ENCODE results near the gene PROSER2.

PROSER2 gene

DNA sequence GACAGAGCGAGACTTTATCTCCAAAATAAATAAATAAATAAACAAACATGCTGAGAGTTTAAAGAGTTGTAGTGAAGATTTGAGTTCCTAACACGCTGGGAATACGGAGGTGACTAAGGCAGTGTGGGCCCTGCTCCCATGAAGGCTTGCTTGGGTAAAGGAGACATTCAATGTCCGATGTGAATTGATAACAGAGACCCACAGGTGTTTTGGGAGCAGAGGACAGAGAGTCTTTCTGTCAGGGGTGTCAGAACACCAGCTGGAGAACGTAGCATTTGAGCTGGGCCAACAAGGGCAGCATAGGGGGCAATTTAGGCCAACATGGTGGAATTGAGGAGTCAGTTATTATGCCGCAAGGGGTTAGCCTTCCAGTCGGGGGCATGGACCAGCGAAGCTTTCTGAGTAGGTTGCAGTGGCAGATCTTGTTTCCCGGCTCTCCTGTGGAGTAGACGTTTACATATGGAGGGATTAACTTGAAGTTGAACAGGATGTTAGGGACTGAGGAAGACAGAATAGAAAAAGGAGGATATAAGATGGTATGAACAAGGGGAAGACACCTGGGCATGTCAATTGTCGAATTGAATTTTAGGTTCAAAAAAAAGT is 5.6 kb downstream of the PROSER2 start:
- Histone ChIP-seq H3K36me3 (ENCODE audit: control insufficient read depth, insufficient read depth, low read length) (no peaks in the 10 kb centered on the region), H3K9ac (ENCODE audit: low read length) (no peak overlapping the region), H3K4me1 (ENCODE audit: control insufficient read depth, insufficient read depth, low read length) (no peaks in the 10 kb centered on the region), H3K4me3 (ENCODE audit: low read length) (no peak overlapping the region), H3K27me3 (ENCODE audit: control insufficient read depth, insufficient read depth, low read length) (no peaks in the 10 kb centered on the region), H3K27ac (ENCODE audit: low read depth, low read length) (no peak overlapping the region)

DNA sequence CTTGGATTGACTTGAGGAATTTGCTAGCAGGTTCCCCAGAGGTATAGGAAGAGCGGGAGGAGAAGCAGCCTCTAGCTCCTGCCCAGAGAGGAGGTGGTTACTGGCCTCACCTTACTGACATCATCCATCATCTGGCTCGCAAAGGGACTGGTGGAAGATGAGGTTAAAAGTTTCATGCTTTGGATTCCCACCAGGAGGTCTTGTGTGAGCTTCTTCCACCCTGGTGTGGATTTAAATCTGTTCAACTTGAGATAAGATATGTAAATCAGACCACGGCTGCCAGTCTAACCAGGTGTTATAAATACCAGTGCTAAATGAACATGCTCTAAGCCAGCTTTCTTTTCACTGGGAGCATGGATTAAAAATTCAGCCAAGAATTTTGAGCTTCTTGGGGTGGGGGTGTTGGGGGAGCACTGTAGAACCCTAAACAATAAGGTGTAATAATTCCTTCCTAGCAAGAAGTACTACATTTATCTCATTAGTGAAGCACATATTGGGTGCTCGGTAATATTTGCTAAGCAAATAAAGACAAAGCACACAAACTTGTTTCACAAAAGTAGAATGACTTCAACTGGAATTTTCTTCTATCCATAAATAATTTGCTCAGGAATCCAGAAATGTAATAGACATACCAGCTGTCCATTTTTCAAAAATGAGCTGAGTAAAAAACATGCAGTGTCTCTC is 7.8 kb downstream of the PROSER2 start:
- H3K4me3 ChIP-seq (ENCODE audit: low read length) = no peak overlapping the region

DNA sequence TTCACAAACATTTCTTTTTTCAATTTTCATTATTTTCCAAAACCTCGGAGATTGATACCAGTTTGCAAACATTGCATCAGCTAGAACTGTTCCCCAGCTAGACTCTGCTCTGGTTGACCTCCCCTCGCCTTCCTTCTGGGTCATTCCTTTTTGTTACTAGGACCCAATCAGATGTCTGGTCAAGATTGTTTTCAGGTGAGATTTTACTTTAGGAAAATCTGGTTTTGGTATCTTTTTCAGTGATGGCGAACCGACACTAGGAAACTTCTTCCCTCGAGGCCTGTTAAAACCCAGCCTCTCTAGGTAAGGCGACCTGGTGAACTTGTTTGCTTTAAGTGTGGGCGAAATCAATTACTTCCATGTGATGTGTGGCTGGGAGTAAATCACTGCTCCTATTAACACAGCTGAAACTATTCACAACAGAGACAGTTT is 8.4 kb downstream of the PROSER2 start:
- H3K4me1 ChIP-seq (ENCODE audit: control insufficient read depth, insufficient read depth, low read length) = no peaks in the 10 kb centered on the region
- no peak overlapping the region for H3K9ac ChIP-seq (ENCODE audit: low read length)
- no peak overlapping the region for H3K4me3 ChIP-seq (ENCODE audit: low read length)
- H3K27me3 ChIP-seq (ENCODE audit: control insufficient read depth, insufficient read depth, low read length) = no peaks in the 10 kb centered on the region
- H3K36me3 ChIP-seq (ENCODE audit: control insufficient read depth, insufficient read depth, low read length) = no peaks in the 10 kb centered on the region
- no peak overlapping the region for H3K27ac ChIP-seq (ENCODE audit: low read depth, low read length)

More for the DNA sequence above, 7.8 kb downstream of the PROSER2 start:
- no peaks in the 10 kb centered on the region for H3K36me3 ChIP-seq (ENCODE audit: control insufficient read depth, insufficient read depth, low read length)
- H3K4me1 ChIP-seq (ENCODE audit: control insufficient read depth, insufficient read depth, low read length) = no peaks in the 10 kb centered on the region
- no peak overlapping the region for H3K27ac ChIP-seq (ENCODE audit: low read depth, low read length)
- H3K27me3 ChIP-seq (ENCODE audit: control insufficient read depth, insufficient read depth, low read length) = no peaks in the 10 kb centered on the region
- no peak overlapping the region for H3K9ac ChIP-seq (ENCODE audit: low read length)

DNA sequence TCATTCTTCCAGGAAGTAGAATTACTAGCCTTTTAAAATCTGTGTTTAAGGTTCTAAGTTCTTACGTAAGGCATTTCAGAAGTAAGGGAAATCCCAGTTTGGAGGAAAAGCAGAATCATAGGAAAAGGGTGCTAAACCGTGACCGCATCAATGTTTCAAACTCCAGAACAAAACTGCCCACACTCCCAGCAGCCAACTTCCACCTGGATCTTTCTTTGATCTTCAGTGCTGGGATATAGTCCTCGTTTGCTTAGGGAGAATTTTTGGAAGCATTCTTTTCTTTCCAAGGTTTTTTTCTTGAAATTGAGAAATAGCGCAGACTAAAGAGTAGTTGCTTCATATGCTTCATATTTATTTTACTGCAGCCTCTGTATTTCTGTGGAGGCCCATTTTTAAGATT is 8.9 kb downstream of the PROSER2 start:
- H3K4me3 ChIP-seq (ENCODE audit: low read length) = no peak overlapping the region
- no peak overlapping the region for H3K9ac ChIP-seq (ENCODE audit: low read length)
- no peak overlapping the region for H3K27ac ChIP-seq (ENCODE audit: low read depth, low read length)
- no peaks in the 10 kb centered on the region for H3K36me3 ChIP-seq (ENCODE audit: control insufficient read depth, insufficient read depth, low read length)
- H3K27me3 ChIP-seq (ENCODE audit: control insufficient read depth, insufficient read depth, low read length) = no peaks in the 10 kb centered on the region
- no peaks in the 10 kb centered on the region for H3K4me1 ChIP-seq (ENCODE audit: control insufficient read depth, insufficient read depth, low read length)

DNA sequence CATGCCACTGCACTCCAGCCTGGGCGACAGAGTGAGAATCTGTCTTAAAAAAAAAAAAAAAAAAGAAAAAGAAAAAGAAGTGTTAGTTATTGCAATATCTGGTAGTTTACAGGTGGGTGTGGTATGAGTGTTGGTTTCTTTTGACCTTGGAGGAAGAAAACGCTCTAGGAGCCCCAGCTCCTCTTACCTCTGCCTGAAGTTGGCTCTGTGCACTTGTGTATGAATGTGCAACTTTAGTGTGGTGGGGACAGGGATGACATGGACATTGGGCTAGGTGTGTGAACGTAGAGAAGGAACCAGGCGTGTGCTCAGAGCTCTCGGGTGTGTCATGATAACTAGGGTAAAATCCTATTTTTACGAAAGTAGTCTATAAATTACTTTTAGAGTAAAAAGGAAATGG is 11.9 kb downstream of the PROSER2 start:
- Histone ChIP-seq H3K27ac (ENCODE audit: low read depth, low read length) (no peak overlapping the region), H3K27me3 (ENCODE audit: control insufficient read depth, insufficient read depth, low read length) (no peaks in the 10 kb centered on the region), H3K4me1 (ENCODE audit: control insufficient read depth, insufficient read depth, low read length) (no peaks in the 10 kb centered on the region)

DNA sequence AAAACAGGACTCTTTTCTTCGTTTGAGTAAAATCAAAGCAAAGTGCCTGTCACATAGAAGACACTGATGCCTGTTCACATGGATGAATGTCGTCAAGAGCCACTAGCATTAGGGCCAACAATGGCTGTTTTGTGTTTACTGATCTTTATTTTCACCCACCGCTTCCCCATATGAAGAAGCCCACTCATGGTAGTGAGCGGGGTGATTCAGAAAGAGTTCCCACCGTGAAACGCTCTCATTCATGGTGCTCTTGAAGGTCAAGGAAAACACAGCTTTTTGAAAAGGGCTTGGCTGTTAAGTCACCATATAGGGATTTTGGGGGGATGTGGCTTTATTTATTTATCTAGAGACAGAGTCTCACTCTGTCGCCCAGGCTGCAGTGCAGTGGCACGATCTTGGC is 12.5 kb downstream of the PROSER2 start:
- no peak overlapping the region for H3K27ac ChIP-seq (ENCODE audit: low read depth, low read length)
- H3K4me1 ChIP-seq (ENCODE audit: control insufficient read depth, insufficient read depth, low read length) = no peaks in the 10 kb centered on the region
- no peak overlapping the region for H3K4me3 ChIP-seq (ENCODE audit: low read length)
- no peaks in the 10 kb centered on the region for H3K36me3 ChIP-seq (ENCODE audit: control insufficient read depth, insufficient read depth, low read length)
- no peaks in the 10 kb centered on the region for H3K27me3 ChIP-seq (ENCODE audit: control insufficient read depth, insufficient read depth, low read length)
- no peak overlapping the region for H3K9ac ChIP-seq (ENCODE audit: low read length)

More for the DNA sequence above, 11.9 kb downstream of the PROSER2 start:
- H3K9ac ChIP-seq (ENCODE audit: low read length) = no peak overlapping the region
- no peaks in the 10 kb centered on the region for H3K36me3 ChIP-seq (ENCODE audit: control insufficient read depth, insufficient read depth, low read length)
- no peak overlapping the region for H3K4me3 ChIP-seq (ENCODE audit: low read length)

DNA sequence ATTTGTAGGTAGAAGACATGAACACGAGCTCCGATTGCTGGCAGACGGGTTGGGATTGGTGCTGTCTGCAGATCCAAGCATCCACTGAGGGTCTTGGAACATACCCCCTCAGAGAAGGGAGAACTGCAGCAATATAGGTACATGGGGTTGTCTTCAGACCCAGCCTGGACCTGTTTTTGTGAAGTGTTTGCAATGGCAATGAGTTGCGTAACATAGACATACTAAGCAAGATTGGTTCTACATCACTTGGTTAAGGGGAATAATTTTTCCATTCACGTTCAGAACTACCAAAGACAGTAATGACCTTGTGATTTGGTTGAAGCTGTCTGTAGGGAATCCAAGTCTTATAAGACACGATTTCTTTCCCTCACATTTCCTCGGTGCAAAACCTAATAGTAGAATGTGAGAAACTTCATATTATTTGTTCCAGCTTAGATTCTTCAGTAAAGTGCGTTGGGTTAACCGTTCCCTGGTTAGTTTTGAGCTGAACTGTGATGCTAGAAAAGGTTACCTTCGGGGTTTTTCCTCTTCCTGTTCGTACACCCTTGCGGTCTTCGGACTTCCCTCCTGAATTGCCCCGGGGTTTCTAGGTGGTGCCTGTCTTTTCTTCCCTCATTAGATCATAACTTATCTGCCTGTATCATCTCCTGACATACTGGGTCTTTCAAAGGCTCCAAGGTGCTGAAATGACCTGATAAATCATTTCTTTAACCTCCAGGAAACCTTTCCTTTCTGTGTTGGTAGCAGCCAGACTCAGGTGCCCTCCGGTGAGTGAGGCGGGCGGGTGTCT is 14.4 kb downstream of the PROSER2 start:
- Histone ChIP-seq H3K27me3 (ENCODE audit: control insufficient read depth, insufficient read depth, low read length) (no peaks in the 10 kb centered on the region), H3K36me3 (ENCODE audit: control insufficient read depth, insufficient read depth, low read length) (no peaks in the 10 kb centered on the region), H3K27ac (ENCODE audit: low read depth, low read length) (no peak overlapping the region), H3K4me1 (ENCODE audit: control insufficient read depth, insufficient read depth, low read length) (no peaks in the 10 kb centered on the region), H3K4me3 (ENCODE audit: low read length) (no peak overlapping the region), H3K9ac (ENCODE audit: low read length) (no peak overlapping the region)

DNA sequence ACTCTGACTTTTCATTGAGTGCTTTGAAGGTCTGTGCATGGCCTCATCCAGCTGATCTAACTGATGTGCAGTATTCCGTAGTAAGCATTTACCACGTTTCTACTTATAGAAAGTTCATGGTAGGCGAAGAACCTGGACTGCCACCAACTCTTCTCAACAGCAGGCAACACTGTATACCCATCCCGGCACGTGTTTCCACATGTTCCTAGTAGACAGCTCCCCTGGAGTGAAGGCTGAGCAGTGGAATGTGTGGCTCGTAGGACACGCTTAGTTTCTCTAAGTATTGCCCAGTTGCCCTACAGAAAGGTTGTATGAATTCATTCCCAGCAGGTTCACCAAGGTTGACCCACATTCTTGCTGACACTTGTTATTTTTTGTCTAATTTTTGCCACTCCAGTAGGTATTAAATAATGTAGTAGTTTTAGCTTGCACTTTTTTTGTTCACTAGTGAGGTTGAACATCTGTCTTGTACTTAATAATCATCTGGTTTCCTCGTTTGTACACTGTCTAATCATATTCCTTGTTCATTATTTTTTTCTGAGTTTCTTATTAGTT is 15.2 kb downstream of the PROSER2 start:
- Histone ChIP-seq H3K4me1 (ENCODE audit: control insufficient read depth, insufficient read depth, low read length) (no peaks in the 10 kb centered on the region), H3K27ac (ENCODE audit: low read depth, low read length) (no peak overlapping the region), H3K4me3 (ENCODE audit: low read length) (no peak overlapping the region), H3K36me3 (ENCODE audit: control insufficient read depth, insufficient read depth, low read length) (no peaks in the 10 kb centered on the region), H3K9ac (ENCODE audit: low read length) (no peak overlapping the region), H3K27me3 (ENCODE audit: control insufficient read depth, insufficient read depth, low read length) (no peaks in the 10 kb centered on the region)

DNA sequence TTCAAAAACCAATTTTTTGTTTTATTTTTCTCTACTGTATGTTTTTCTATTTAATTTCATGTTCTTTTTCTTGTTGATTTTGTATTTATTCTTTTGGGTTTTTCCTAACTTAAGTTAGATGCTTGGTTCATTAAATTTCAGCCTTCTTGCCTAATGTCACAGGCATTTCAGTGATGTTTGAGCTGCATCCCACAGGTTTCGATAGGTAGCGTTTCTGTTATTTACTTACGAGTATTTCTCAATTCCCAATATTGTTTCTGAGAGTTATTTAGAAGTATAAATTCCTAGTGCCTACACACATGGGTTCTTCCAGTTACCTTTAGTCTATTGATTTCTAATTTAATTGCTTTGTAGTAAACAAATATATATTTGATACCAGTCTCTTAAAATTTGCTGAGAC is 18.2 kb downstream of the PROSER2 start:
- Histone ChIP-seq H3K36me3 (ENCODE audit: control insufficient read depth, insufficient read depth, low read length) (no peaks in the 10 kb centered on the region), H3K4me1 (ENCODE audit: control insufficient read depth, insufficient read depth, low read length) (no peaks in the 10 kb centered on the region), H3K27ac (ENCODE audit: low read depth, low read length) (no peak overlapping the region), H3K27me3 (ENCODE audit: control insufficient read depth, insufficient read depth, low read length) (no peaks in the 10 kb centered on the region), H3K9ac (ENCODE audit: low read length) (no peak overlapping the region), H3K4me3 (ENCODE audit: low read length) (no peak overlapping the region)

DNA sequence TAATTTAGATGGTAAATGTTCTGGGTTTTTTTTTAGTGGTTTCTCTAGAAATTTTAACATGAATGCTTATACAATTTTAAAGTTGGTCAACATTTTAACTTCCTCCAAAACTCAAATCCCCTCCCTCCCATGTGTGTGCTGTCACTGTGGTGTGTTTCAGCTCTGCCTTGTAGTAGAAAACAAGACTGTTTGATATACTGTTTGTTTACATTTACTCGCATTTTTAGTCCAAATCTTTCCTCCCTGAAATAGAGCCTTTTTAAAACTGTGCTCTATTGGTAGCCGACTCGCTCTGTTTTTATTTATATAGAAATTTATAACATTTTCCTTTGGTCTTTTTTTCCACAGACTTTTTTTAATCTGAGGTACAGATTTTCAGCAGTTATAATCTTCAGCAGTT is 19.3 kb downstream of the PROSER2 start:
- Histone ChIP-seq H3K4me1 (ENCODE audit: control insufficient read depth, insufficient read depth, low read length) (no peaks in the 10 kb centered on the region), H3K27ac (ENCODE audit: low read depth, low read length) (no peak overlapping the region), H3K36me3 (ENCODE audit: control insufficient read depth, insufficient read depth, low read length) (no peaks in the 10 kb centered on the region), H3K4me3 (ENCODE audit: low read length) (no peak overlapping the region), H3K27me3 (ENCODE audit: control insufficient read depth, insufficient read depth, low read length) (no peaks in the 10 kb centered on the region), H3K9ac (ENCODE audit: low read length) (no peak overlapping the region)

DNA sequence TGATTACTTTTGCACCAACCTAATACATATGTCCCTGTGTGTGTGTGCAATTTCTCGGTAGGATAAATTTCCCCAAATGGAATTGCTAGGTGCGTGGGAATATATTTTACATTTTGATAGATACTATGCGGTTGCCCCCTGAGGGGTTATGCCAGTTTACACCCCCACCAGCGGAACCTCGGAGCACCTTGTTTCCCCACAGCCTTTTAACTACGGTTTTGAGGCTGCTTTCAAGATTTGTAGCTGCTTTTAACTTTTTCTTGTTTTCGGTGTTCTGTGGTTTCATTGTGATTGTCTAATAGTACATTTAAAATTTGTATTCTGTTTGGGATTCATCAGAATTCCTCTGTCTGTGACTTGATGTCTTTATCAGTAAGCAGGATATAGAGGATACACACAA is 22.0 kb downstream of the PROSER2 start:
- H3K27ac ChIP-seq (ENCODE audit: low read depth, low read length) = no peak overlapping the region
- no peak overlapping the region for H3K9ac ChIP-seq (ENCODE audit: low read length)
- no peaks in the 10 kb centered on the region for H3K4me1 ChIP-seq (ENCODE audit: control insufficient read depth, insufficient read depth, low read length)
- no peaks in the 10 kb centered on the region for H3K27me3 ChIP-seq (ENCODE audit: control insufficient read depth, insufficient read depth, low read length)
- H3K4me3 ChIP-seq (ENCODE audit: low read length) = no peak overlapping the region
- no peaks in the 10 kb centered on the region for H3K36me3 ChIP-seq (ENCODE audit: control insufficient read depth, insufficient read depth, low read length)

DNA sequence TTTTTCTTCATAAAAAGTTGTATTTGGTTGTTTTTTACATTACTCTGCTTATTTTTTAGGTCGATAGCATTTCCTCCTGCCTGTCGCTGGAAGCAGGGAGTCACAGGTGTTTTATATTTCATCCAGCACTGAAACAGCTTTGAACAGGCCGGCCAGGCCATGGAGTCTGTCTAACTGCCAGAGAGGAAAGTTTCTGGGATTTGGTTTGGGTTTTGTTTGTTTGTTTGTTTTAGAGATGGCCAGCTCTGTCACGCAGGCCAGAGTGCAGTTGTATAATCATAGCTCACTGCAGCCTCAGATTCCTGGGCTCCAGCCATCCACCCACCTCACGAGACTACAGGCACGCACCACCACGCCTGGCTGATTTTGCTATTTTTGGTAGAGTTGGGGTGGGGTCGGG is 23.4 kb downstream of the PROSER2 start:
- H3K4me3 ChIP-seq (ENCODE audit: low read length) = no peak overlapping the region
- no peaks in the 10 kb centered on the region for H3K27me3 ChIP-seq (ENCODE audit: control insufficient read depth, insufficient read depth, low read length)
- no peaks in the 10 kb centered on the region for H3K36me3 ChIP-seq (ENCODE audit: control insufficient read depth, insufficient read depth, low read length)
- H3K4me1 ChIP-seq (ENCODE audit: control insufficient read depth, insufficient read depth, low read length) = no peaks in the 10 kb centered on the region
- no peak overlapping the region for H3K27ac ChIP-seq (ENCODE audit: low read depth, low read length)
- H3K9ac ChIP-seq (ENCODE audit: low read length) = no peak overlapping the region

All from rectal smooth muscle tissue (tissue), 1 donor.